Hypothalamus (tissue), 51 donors: Measurements from ENCODE around the gene CRNKL1.
"Not testable (repeated sequence)": the region's sequence is repeated elsewhere in the genome, so short reads cannot be mapped to it uniquely, and the experiment has no call there.

Experiments
- DNase-seq, 51 donors: peaks; one replicate each; lab custom pipeline; 2025; lab: John Stamatoyannopoulos, UW

CRNKL1 gene

DNA sequence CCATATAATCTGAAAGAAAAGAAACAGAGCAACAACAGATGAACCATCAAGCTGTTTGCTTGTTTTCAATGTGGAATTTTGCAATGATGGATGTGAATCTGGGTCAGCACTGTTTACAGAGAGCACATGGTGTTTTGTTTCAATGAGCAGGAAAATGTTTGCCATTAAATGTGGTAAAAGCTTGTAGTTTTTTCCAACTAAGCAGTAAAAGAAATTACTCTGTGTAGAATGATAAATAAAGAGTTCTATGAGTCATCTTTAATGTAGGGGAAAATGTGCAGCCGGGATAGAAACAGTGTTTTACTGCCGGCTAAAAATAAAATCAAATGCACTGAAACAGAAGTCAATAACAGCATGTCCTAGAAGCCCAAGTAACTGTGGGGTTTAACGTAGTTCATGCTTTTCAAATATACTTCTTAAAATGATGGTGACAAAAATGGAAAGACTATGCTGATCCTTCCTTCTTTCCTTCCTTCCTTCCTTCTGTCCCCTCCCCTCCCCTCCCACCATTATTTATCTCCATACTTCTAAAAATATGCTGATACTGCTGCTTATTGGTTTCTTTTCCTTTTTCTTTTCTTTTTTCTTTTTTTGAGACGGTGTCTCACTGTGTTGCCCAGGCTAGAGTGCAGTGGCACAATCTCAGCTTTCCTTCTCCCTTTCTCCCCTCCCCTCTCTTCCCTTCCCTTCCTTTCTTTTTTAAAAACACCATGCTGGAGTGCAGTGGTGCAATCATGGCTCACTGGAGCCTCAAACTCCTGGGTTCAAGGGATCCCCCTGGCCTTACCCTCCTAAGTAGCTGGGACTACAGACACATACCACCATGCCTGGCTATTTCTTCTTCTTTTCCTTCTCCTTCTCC, 41.4 kb downstream of the CRNKL1 start:
- peak in 1 of 51 donors; percentile 36 for DNase-seq

GRCh38 chr20:20009784-20010253, 42.4 kb downstream of the CRNKL1 start:
- DNase-seq = peak in 9 of 51 donors; percentile 15 to 67 (median 27)

DNA sequence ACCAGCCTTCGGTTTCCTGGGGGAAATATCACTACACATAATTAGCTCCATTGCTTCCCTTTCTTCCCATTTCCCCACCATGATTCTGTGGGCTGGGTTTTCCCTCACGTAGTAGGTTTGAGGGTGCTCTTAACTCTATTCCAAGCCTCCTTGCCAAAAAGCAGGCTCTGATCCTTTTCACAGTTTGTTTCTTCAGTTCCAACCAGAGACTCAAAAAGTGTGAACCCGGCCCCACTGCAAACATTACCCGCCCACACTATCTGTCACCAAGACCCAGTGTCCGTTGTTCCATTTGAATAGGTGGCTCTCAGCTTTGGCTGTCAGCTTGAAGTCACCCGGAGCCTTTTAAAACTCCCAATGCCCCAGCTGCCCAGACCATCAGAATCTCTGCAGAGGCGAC, 46.9 kb downstream of the CRNKL1 start:
- DNase-seq = no peak

GRCh38 chr20:20003955-20004322, 48.3 kb downstream of the CRNKL1 start:
- DNase-seq = not testable (repeated sequence)

DNA sequence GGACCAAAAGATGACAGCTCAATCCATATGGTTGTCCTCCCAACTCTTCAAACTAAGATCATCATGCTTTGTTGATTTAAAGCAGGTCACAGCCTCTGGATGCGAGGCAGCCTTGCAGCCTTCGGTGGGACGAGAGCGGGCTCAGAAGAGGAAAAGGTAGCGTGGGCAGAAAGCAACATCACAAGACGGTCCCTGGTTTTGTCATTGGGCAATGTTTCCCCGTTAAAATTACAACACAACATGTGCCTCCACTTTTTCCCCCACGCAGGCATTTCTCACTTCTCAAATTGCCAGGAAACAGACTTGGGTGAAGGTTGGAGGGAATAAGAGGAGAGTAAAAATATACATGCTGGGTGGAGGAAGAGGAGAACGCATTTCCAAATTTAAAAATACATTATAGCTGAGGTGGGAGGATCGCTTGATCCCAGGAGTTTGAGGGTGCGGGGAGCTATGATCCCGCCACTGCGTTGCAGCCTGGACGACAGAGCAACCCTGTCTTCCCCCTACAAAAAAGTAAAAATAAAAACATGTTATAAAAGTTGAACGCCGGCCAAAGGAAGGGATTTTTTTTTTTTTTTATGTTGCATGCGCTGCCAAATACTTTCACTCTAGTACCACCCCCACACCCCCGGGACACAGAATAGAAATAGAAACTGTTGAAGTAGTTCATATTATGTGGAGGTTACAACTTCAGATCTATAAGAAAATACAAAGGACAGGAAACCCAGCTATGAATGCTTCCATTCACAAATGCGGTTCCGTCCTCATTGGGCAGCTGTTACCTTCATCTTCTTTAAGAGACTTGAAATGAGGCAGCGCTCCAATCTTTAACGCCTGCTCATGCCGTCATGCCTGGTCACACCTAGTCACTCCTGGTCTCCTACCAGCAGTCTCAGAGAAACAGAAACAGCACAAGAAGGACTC, 49.0 kb downstream of the CRNKL1 start:
- peak in 4 of 51 donors; percentile 21 to 75 (median 42) for DNase-seq

DNA sequence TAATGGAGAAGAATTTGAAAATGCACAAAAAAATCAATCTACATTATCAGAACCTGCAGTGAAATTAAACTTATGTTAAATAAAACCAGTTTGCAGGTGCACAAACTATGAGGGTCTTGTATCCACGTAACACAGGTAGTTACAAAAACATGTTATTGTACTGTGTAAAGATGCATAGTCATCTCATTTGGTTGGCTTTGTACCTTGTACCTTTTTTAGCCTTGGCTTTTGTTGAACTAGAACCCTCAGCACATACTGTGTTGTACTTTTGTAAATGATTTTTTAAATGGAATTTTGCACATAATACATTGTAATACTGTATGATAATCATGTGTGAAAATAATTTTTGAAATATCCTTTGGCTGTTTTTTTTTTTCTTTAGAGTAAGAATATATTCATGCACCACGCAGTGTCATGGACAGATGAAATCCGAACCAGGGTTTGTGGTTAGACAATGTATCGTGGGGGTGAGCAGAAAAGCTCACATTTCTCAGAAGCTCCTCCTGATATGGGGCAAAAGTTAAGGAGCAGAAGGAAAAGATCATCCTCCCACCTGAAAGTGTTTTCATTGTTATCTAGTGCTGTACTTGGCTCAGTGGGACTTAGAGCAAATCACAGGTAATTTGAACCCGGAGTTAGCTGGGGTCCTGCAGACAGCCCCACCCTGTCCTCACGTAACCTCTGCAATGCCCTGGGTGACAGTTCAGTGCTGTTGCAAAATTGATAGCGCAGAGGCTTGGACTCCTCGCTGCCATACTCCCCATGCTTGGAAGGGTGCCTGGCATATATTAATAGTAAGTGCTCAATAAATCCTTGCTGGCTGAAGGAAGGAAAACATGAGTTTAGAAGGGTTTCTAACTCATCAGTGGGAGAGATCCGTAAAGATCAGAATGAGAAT, 49.9 kb downstream of the CRNKL1 start:
- no peak for DNase-seq

GRCh38 chr20:20000211-20000968, 51.9 kb downstream of the CRNKL1 start:
- no peak for DNase-seq

- no peak for DNase-seq
Measured at GRCh38 chr20:19998990-19999705, 53.1 kb downstream of the CRNKL1 start.

DNA sequence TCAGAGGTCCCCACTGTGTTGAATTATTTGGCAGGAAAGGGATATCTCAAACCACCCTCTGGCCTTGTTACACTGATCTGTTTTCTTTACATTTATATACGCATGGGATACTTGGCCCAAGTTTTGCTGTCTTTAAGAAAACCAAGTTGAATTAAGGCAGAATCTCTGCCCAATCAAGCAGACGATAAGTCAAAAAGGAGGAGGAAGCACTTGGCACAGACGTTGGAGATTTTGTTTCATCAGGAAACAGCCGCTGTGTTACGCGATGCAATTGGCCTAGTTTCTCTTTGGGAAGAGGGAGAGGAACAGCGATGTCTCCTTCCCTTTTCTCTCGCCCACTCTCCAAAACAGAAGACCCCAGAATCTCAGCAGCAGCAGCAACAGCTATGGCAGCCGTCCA, 55.3 kb downstream of the CRNKL1 start:
- DNase-seq = peak in 1 of 51 donors; percentile 18

- no peak for DNase-seq
Measured at GRCh38 chr20:19996222-19996621, 56.0 kb downstream of the CRNKL1 start.

- DNase-seq = peak in 11 of 51 donors; percentile 15 to 53 (median 34)
Measured at GRCh38 chr20:19995220-19995863, 56.9 kb downstream of the CRNKL1 start.

- peak in 10 of 51 donors; percentile 14 to 45 (median 35) for DNase-seq
Measured at GRCh38 chr20:19993958-19994669, 58.2 kb downstream of the CRNKL1 start.

DNA sequence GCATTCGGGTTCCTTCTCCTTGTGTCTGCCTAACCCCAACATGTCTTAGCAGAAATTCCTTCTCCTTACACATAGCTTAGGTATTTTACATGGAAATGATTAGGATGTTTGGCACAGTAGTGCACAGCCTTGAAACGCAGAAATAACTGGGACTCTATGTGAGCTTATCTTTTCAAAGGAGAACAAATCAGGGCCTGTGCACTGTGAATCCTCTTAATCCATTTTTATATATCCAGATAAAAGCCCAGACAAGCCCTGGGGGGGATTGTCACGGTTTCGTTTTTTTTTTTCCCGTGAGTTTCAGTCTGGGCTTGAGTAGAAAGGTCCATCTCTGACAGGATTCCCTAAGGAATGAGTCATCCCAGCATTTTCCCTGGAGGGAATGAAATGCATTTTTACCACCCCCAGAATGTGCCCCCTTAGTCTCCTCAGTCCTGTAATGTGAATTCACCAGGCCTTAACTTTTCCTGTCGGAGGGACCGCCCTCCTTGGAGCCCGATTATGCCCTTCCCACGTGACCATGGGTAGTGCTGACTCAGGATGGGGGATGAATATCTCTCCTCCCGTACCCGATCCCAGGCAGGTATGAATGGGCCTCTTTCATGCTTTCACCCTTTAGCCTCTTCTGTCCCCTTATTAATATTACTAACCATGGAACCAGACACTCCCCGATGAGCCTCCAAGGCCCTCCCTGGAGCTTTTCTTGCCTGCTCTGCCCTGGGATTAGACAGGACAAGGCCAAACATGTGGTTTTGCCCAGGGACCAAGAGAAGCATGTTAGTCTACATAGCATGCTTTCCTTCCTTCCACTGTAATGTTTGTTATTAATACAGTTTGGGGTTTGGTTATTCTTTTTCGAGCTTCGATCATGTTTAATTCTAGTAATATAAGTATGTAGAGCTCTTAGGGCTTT, 59.0 kb downstream of the CRNKL1 start:
- peak in 14 of 51 donors; percentile 14 to 68 (median 30) for DNase-seq

DNA sequence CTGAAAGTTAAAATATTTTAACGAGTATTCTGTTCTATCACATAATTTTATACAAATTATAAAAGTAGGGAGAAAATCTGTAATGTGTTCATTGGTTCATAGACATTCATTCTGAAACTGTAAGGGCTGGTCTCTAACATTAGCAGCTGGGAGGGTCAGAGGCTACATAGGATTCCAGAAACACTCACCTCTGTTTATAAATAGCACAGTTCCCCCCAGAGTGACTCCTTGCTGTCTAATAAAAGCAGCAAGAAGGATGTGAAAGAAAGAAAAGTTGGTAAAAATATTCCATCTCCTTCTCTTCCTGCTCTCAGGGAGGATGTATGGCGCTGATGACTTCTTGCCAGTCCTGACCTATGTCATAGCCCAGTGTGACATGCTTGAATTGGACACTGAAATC, 60.4 kb downstream of the CRNKL1 start:
- no peak for DNase-seq

- DNase-seq = no peak
Measured at GRCh38 chr20:19991308-19991707, 61.0 kb downstream of the CRNKL1 start.

- no peak for DNase-seq
Measured at GRCh38 chr20:19990850-19991249, 61.4 kb downstream of the CRNKL1 start.

DNA sequence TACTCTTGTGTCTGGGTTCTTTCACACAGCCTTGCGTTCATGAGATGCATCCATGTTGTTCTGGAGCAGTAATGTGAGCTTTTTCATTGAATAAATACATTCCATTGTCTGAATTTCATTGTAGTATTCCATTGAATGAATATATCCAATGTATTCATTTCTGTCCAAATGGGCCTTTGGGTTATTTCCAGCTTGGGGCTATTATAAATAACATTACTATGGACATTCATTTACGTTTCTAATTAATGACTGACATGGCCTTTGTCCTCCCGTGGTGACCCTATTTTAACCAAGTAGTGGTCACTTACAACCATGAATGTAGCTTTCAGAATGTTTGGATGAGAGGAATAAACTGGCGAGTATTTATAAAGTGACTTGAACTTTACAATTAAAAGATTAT, 65.2 kb downstream of the CRNKL1 start:
- no peak for DNase-seq
